K562 (cell line): ENCODE results near the gene PYGO2. TPM values are rescaled to one million over a fixed set of nuclear protein-coding genes. Genes with fewer than 3 reads are reported as not detected.

Experiments used
- CHD1 ChIP-seq: fragments of 200-600 bp; sonication (generic); IDR thresholded peaks from one replicate; pipeline ENCODE4 v1.6.1; 2012; ENCODE audit warnings: mild to moderate bottlenecking, moderate library complexity, low read length, inconsistent platforms
- HDAC1 ChIP-seq, 2 experiments: fragments of 450-650 bp; IDR thresholded peaks; 2 replicates each; pipeline ENCODE4 v1.6.1; 2016 to 2017; ENCODE audit warnings: inconsistent platforms in 1 of 2, mild to moderate bottlenecking in 1 of 2, moderate library complexity in 1 of 2
- MYC ChIP-seq, 2 experiments: fragments of 250-450 bp in 1 of 2; sonication (Bioruptor Pico) in 1 of 2; IDR thresholded peaks; 2 replicates each; pipeline versions ENCODE4 v1.5.1 to v1.6.1; 2012 to 2021; ENCODE audit warnings: low read depth in 2 of 2, borderline replicate concordance in 1 of 2, improper control_type of control experiment in 1 of 2, low read length in 1 of 2, mild to moderate bottlenecking in 1 of 2, moderate library complexity in 1 of 2
- POLR2G ChIP-seq: fragments of 200-400 bp; formaldehyde crosslinking; IDR thresholded peaks from 2 replicates; pipeline ENCODE4 v1.6.1; 2017; ENCODE audit warnings: low read depth, mild to moderate bottlenecking, antibody characterized with exemption, low read length, moderate library complexity
- TCFL5 ChIP-seq: fragments of 250-450 bp; sonication (Bioruptor Pico); conservative IDR thresholded peaks from 2 replicates; pipeline ENCODE4 v1.6.1; 2021; ENCODE audit warnings: mild to moderate bottlenecking, moderate library complexity, matching md5 sums
- ZNF143 ChIP-seq: sonication (generic); formaldehyde crosslinking; IDR thresholded peaks from 2 replicates; pipeline ENCODE4 v1.9.0; 2022; ENCODE audit warnings: mild to moderate bottlenecking, missing genetic modification reagents
- ZNF324 ChIP-seq: fragments of 250-450 bp; sonication (Bioruptor Pico); IDR thresholded peaks from 2 replicates; pipeline ENCODE4 v1.4.0; 2020; ENCODE audit warnings: mild to moderate bottlenecking
- ZNF407 ChIP-seq: fragments of 450-650 bp; IDR thresholded peaks from 2 replicates; pipeline ENCODE4 v1.6.1; 2016; ENCODE audit warnings: low read depth
- ZNF584 ChIP-seq: fragments of 200-800 bp; sonication (Bioruptor generic); IDR thresholded peaks from 2 replicates; pipeline ENCODE4 v1.6.1; 2016; ENCODE audit warnings: low read depth, mild to moderate bottlenecking, missing genetic modification characterization, missing compliant biosample characterization
- polyA plus RNA-seq, 8 experiments: library from polyadenylated mRNA; depleted of rRNA in 4 of 8; stranded (reverse) in 5 of 8; unstranded in 3 of 8; fragments of >200 nt; fragmentation: Nextera tagmentation in 2 of 8; fragmentation: Illumina TruSeq in 1 of 8; extraction: Ambion mirVana in 2 of 8; extraction: Trizol in 1 of 8; gene quantifications; 2 replicates each; pipeline versions ENCODE4 v1.2.1 to v1.2.3, GENCODE V29; 2011 to 2014; ENCODE audit warnings: inconsistent platforms in 1 of 8, missing spikeins in 1 of 8
- total RNA-seq, 7 experiments: library from RNA; depleted of rRNA in 6 of 7; stranded (reverse); fragments of >200 nt in 6 of 7; fragmentation: Illumina TruSeq in 2 of 7; extraction: Trizol in 2 of 7; gene quantifications; 2 replicates each; pipeline versions ENCODE4 v1.2.1 to v1.2.3, GENCODE V29; 2011 to 2021; ENCODE audit warnings: low replicate concordance in 1 of 7
- TF ChIP-seq, protein P1 (sequence below): IDR thresholded peaks from 3 replicates; pipeline ENCODE4 v1.6.1; 2011; ENCODE audit warnings: borderline replicate concordance, mild to moderate bottlenecking; ENCODE audit not compliant: insufficient read length, insufficient read depth
- TF ChIP-seq, protein P2 (sequence below): fragments of 450-650 bp; IDR thresholded peaks from 2 replicates; pipeline ENCODE4 v1.6.1; 2016; ENCODE audit warnings: borderline replicate concordance
- TF ChIP-seq, protein P3 (sequence below): IDR thresholded peaks from 2 replicates; pipeline ENCODE4 v1.6.1; 2011; ENCODE audit warnings: borderline replicate concordance, low read depth, mild to moderate bottlenecking, moderate library complexity, low read length; ENCODE audit not compliant: insufficient read depth, poor library complexity, severe bottlenecking

The PYGO2 gene
- total and polyA plus RNA-seq, 9 of the 15 experiments (the other 6 are each of a cell fraction or from before 2014, with no cell fraction given), result 8.3 to 36.2 (median 18.2) TPM

DNA sequence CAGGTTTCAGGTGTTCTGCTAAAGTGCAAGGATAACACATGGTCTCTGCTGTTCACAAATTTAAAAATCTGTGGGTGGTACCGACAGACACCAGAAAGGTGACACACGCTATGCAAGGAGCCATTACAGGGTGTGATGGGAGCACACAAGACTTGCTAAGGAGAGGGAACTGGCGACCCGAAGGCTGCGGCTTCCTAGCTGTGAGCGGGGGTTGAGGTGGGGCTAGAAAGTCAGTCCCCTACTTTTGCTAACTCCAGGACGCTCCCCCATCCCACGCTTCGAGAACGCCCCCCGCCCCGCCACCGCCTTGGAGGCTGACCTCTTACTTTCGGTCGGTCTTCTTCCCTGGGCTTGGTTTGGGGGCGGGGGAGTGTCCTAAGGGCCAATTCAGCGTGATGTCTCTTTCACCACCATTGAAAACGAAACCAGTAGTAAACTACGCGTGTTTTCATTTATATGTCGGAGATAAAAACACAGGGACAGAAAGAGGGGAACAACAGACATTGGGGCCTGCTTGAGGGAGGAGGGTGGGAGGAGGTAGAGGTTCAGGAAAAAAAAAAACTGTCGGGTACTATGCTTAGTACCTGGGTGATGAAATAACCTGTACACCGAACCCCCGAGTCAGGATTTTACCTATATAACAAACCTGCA is 14.0 kb upstream of the PYGO2 start (continued):
- TF ChIP-seq TCFL5, result no peak
- TF ChIP-seq, protein P1, sequence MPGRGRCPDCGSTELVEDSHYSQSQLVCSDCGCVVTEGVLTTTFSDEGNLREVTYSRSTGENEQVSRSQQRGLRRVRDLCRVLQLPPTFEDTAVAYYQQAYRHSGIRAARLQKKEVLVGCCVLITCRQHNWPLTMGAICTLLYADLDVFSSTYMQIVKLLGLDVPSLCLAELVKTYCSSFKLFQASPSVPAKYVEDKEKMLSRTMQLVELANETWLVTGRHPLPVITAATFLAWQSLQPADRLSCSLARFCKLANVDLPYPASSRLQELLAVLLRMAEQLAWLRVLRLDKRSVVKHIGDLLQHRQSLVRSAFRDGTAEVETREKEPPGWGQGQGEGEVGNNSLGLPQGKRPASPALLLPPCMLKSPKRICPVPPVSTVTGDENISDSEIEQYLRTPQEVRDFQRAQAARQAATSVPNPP, result no peak
- TF ChIP-seq MYC (IDR thresholded peaks at IDR 0.05; ENCODE audit: low read depth, low read length), result peak; percentile 22; the same call in 1 of the 2 replicates
- no peak for TF ChIP-seq MYC (CRISPR knock-in tag; IDR thresholded peaks at IDR 0.05; ENCODE audit: borderline replicate concordance, low read depth)
- TF ChIP-seq ZNF407, result no peak
- peak; percentile 62; the same call in 1 of the 2 replicates for TF ChIP-seq POLR2G
- TF ChIP-seq ZNF143 (CRISPR knock-in tag), result no peak
- TF ChIP-seq, protein P2, sequence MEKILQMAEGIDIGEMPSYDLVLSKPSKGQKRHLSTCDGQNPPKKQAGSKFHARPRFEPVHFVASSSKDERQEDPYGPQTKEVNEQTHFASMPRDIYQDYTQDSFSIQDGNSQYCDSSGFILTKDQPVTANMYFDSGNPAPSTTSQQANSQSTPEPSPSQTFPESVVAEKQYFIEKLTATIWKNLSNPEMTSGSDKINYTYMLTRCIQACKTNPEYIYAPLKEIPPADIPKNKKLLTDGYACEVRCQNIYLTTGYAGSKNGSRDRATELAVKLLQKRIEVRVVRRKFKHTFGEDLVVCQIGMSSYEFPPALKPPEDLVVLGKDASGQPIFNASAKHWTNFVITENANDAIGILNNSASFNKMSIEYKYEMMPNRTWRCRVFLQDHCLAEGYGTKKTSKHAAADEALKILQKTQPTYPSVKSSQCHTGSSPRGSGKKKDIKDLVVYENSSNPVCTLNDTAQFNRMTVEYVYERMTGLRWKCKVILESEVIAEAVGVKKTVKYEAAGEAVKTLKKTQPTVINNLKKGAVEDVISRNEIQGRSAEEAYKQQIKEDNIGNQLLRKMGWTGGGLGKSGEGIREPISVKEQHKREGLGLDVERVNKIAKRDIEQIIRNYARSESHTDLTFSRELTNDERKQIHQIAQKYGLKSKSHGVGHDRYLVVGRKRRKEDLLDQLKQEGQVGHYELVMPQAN, result peak; percentile 21; the same call in 1 of the 2 replicates
- TF ChIP-seq, protein P3, sequence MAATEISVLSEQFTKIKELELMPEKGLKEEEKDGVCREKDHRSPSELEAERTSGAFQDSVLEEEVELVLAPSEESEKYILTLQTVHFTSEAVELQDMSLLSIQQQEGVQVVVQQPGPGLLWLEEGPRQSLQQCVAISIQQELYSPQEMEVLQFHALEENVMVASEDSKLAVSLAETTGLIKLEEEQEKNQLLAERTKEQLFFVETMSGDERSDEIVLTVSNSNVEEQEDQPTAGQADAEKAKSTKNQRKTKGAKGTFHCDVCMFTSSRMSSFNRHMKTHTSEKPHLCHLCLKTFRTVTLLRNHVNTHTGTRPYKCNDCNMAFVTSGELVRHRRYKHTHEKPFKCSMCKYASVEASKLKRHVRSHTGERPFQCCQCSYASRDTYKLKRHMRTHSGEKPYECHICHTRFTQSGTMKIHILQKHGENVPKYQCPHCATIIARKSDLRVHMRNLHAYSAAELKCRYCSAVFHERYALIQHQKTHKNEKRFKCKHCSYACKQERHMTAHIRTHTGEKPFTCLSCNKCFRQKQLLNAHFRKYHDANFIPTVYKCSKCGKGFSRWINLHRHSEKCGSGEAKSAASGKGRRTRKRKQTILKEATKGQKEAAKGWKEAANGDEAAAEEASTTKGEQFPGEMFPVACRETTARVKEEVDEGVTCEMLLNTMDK, result no peak
- peak; percentile 61 for TF ChIP-seq CHD1
- TF ChIP-seq HDAC1 (IDR thresholded peaks at IDR 0.05), result 0 out of 4 replicates have a peak, but pooled peaks of 1 of the 2 experiments have one; percentile 16
- TF ChIP-seq ZNF324 (CRISPR knock-in tag), result no peak
- no peak for TF ChIP-seq ZNF584 (CRISPR knock-in tag)
